ENCODE results near the gene ZNF277.

Gene ZNF277

DNA sequence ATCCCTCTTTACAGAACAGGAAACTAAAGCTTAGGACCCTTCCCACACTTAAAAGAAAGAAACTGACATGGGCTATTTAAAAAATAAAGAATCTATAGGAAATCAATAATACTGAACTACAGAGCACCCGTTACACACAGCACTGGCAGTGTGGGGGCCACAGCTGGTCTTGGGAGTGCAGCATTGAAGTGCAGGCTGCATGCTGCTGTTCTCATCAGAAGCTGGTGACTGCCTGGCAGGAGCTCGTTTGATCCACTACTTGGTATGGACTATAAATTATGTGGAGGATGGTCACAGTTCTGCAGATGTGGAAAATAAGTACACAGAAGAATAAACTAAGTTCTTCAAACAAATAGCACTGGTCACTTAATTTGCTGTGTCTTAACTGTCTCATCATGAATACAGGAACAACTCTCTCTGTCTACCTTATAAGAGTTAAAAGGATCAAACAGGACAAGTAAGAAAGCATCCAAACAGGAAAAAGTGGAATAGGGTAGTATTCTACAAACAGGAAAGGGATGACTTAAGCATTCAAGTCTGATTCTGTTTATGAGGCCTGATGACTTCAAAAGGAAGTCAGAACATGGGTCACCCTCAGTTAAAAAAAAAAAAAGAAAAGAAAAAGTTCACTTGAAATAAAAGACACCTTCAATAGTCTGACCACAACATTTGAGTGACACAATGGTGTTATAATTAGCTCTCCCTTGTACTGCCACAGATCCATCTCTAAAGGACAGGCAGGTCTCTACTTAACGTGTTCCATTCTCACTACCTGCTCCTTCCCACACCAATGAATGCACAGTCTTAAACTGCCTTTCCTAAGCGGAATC, 21.3 kb upstream of the ZNF277 start (continued):
- TF ChIP-seq, protein P1, sequence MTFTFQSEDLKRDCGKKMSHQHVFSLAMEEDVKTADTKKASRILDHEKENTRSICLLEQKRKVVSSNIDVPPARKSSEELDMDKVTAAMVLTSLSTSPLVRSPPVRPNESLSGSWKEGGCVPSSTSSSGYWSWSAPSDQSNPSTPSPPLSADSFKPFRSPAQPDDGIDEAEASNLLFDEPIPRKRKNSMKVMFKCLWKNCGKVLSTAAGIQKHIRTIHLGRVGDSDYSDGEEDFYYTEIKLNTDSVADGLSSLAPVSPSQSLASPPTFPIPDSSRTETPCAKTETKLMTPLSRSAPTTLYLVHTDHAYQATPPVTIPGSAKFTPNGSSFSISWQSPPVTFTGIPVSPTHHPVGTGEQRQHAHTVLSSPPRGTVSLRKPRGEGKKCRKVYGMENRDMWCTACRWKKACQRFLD (tag by site-specific recombination; IDR thresholded peaks at IDR 0.05), result no peak
- TF ChIP-seq ZNF16 (tag by site-specific recombination; IDR thresholded peaks at IDR 0.05; ENCODE audit: low read depth), result no peak
- TF ChIP-seq ZBTB8A (tag by site-specific recombination; IDR thresholded peaks at IDR 0.05), result no peak
- TF ChIP-seq, protein P2, sequence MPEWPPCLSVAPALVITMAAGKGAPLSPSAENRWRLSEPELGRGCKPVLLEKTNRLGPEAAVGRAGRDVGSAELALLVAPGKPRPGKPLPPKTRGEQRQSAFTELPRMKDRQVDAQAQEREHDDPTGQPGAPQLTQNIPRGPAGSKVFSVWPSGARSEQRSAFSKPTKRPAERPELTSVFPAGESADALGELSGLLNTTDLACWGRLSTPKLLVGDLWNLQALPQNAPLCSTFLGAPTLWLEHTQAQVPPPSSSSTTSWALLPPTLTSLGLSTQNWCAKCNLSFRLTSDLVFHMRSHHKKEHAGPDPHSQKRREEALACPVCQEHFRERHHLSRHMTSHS (tag by site-specific recombination; IDR thresholded peaks at IDR 0.05), result no peak
- TF ChIP-seq, protein P3, sequence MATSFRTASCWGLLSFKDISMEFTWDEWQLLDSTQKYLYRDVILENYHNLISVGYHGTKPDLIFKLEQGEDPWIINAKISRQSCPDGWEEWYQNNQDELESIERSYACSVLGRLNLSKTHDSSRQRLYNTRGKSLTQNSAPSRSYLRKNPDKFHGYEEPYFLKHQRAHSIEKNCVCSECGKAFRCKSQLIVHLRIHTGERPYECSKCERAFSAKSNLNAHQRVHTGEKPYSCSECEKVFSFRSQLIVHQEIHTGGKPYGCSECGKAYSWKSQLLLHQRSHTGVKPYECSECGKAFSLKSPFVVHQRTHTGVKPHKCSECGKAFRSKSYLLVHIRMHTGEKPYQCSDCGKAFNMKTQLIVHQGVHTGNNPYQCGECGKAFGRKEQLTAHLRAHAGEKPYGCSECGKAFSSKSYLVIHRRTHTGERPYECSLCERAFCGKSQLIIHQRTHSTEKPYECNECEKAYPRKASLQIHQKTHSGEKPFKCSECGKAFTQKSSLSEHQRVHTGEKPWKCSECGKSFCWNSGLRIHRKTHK (tag by site-specific recombination; IDR thresholded peaks at IDR 0.05), result no peak
- TF ChIP-seq ZNF600 (tag by site-specific recombination; IDR thresholded peaks at IDR 0.05), result peak; percentile 68; the same call in 1 of the 2 replicates
- no peak for TF ChIP-seq ZNF24 (tag by site-specific recombination; IDR thresholded peaks at IDR 0.05)
- TF ChIP-seq ZIC2 (tag by site-specific recombination; IDR thresholded peaks at IDR 0.05), result peak; percentile 50

DNA sequence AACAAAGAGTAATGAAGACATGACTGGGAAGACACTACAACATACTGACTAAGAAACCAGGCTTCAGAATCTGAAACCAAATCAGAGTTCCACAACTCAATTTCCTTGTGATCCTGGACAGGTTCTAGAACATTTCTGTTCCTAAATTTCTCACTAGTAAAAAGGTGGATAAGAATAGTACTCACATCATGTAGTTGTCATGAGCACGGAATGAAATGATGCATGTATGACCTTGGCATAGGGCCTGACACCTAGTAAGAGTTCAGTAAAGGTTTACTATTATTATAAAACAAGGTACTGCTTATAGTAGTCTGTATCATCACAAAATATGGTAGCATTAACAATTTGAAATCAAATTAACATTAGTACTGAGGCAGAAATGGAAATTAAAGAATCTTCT, 20.2 kb upstream of the ZNF277 start:
- peaks cover 7% of the 10 kb centered on the region for H3K4me1 ChIP-seq (ENCODE audit: control insufficient read depth, insufficient read depth, low read length)
- no peak overlapping the region for H3K4me3 ChIP-seq (ENCODE audit: low read depth, low read length)
- CTCF ChIA-PET, result interaction anchor here (0.6 kb wide), 1 partner anchor 434 kb away, joined by 3 read pairs; no protein-coding TSS in a partner anchor
- TF ChIP-seq ZNF184 (tag by site-specific recombination; IDR thresholded peaks at IDR 0.05) (no peak), ZNF658 (tag by site-specific recombination; IDR thresholded peaks at IDR 0.05) (no peak), MYNN (tag by site-specific recombination; IDR thresholded peaks at IDR 0.05; ENCODE audit: borderline replicate concordance) (no peak), ZNF501 (tag by site-specific recombination; IDR thresholded peaks at IDR 0.05) (no peak), ZNF10 (tag by site-specific recombination; IDR thresholded peaks at IDR 0.05) (no peak), ZNF2 (tag by site-specific recombination; IDR thresholded peaks at IDR 0.05) (no peak), KLF7 (tag by site-specific recombination; IDR thresholded peaks at IDR 0.05; ENCODE audit: borderline replicate concordance) (no peak), YY1 (tag by site-specific recombination; IDR thresholded peaks at IDR 0.05) (no peak), ZNF37A (tag by site-specific recombination; IDR thresholded peaks at IDR 0.05) (no peak), ZNF19 (tag by site-specific recombination; IDR thresholded peaks at IDR 0.05; ENCODE audit: low read depth) (no peak), ZNF24 (tag by site-specific recombination; IDR thresholded peaks at IDR 0.05) (no peak)
- TF ChIP-seq, protein P4, sequence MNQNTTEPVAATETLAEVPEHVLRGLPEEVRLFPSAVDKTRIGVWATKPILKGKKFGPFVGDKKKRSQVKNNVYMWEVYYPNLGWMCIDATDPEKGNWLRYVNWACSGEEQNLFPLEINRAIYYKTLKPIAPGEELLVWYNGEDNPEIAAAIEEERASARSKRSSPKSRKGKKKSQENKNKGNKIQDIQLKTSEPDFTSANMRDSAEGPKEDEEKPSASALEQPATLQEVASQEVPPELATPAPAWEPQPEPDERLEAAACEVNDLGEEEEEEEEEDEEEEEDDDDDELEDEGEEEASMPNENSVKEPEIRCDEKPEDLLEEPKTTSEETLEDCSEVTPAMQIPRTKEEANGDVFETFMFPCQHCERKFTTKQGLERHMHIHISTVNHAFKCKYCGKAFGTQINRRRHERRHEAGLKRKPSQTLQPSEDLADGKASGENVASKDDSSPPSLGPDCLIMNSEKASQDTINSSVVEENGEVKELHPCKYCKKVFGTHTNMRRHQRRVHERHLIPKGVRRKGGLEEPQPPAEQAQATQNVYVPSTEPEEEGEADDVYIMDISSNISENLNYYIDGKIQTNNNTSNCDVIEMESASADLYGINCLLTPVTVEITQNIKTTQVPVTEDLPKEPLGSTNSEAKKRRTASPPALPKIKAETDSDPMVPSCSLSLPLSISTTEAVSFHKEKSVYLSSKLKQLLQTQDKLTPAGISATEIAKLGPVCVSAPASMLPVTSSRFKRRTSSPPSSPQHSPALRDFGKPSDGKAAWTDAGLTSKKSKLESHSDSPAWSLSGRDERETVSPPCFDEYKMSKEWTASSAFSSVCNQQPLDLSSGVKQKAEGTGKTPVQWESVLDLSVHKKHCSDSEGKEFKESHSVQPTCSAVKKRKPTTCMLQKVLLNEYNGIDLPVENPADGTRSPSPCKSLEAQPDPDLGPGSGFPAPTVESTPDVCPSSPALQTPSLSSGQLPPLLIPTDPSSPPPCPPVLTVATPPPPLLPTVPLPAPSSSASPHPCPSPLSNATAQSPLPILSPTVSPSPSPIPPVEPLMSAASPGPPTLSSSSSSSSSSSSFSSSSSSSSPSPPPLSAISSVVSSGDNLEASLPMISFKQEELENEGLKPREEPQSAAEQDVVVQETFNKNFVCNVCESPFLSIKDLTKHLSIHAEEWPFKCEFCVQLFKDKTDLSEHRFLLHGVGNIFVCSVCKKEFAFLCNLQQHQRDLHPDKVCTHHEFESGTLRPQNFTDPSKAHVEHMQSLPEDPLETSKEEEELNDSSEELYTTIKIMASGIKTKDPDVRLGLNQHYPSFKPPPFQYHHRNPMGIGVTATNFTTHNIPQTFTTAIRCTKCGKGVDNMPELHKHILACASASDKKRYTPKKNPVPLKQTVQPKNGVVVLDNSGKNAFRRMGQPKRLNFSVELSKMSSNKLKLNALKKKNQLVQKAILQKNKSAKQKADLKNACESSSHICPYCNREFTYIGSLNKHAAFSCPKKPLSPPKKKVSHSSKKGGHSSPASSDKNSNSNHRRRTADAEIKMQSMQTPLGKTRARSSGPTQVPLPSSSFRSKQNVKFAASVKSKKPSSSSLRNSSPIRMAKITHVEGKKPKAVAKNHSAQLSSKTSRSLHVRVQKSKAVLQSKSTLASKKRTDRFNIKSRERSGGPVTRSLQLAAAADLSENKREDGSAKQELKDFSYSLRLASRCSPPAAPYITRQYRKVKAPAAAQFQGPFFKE (tag by site-specific recombination; IDR thresholded peaks at IDR 0.05; ENCODE audit: borderline replicate concordance), result no peak
- TF ChIP-seq, protein P5, sequence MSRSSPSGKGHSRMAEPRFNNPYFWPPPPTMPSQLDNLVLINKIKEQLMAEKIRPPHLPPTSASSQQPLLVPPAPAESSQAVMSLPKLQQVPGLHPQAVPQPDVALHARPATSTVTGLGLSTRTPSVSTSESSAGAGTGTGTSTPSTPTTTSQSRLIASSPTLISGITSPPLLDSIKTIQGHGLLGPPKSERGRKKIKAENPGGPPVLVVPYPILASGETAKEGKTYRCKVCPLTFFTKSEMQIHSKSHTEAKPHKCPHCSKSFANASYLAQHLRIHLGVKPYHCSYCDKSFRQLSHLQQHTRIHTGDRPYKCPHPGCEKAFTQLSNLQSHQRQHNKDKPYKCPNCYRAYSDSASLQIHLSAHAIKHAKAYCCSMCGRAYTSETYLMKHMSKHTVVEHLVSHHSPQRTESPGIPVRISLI (tag by site-specific recombination; IDR thresholded peaks at IDR 0.05), result no peak
- TF ChIP-seq, protein P6, sequence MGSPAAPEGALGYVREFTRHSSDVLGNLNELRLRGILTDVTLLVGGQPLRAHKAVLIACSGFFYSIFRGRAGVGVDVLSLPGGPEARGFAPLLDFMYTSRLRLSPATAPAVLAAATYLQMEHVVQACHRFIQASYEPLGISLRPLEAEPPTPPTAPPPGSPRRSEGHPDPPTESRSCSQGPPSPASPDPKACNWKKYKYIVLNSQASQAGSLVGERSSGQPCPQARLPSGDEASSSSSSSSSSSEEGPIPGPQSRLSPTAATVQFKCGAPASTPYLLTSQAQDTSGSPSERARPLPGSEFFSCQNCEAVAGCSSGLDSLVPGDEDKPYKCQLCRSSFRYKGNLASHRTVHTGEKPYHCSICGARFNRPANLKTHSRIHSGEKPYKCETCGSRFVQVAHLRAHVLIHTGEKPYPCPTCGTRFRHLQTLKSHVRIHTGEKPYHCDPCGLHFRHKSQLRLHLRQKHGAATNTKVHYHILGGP (tag by site-specific recombination; IDR thresholded peaks at IDR 0.05), result no peak
- POLR2A ChIA-PET, result no interaction called here
- no peaks in the 10 kb centered on the region for H3K9me3 ChIP-seq (ENCODE audit: control insufficient read depth, insufficient read depth, low read depth, low read length)
- no peak overlapping the region for H3K27ac ChIP-seq (ENCODE audit: extremely low read depth, low read depth, low read length)
- H3K36me3 ChIP-seq (ENCODE audit: control insufficient read depth in 2 of 2, insufficient read depth in 1 of 2, low read length in 2 of 2), result no peaks in the 10 kb centered on the region
